MM.1S (cell line): Measurements from ENCODE around the gene TTPAL.

Experiments used
- EZH2 ChIP-seq: fragments of 300-600 bp; sonication (generic); optimal IDR thresholded peaks from 2 replicates; pipeline ENCODE3; 2017; ENCODE audit warnings: low read depth, mild to moderate bottlenecking, antibody characterized with exemption, low read length, mixed read lengths
- EZH2phosphoT487 ChIP-seq: fragments of 300-600 bp; sonication (generic); IDR thresholded peaks from 2 replicates; pipeline ENCODE4 v1.6.1; 2018; ENCODE audit warnings: antibody characterized with exemption, low read length
- TF ChIP-seq, protein P1 (sequence below): fragments of 300-600 bp; sonication (generic); IDR thresholded peaks from 2 replicates; pipeline ENCODE4 v1.5.1; 2016; ENCODE audit warnings: antibody characterized with exemption, low read length, mixed read lengths

DNA sequence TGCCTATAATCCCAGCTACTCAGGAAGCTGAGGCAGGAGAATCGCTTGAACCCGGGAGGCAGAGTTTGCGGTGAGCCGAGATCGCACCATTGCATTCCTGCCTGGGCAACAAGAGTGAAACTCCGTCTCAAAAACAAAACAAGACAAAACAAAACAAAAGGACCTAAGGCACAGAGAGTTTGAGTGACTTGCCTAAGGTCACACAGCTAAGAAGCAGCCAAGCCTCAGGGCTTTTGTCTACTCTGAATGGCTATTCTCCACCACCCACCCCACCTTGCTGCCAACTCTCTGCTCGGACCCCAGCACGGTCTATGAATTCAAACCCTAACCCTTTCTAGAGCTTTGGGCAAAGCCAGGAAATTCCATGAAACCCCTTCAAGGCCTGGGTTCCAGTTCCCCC lies 19.1 kb upstream of the TTPAL start:
- TF ChIP-seq EZH2phosphoT487 (no peak), EZH2 (no peak)
- TF ChIP-seq, protein P1, sequence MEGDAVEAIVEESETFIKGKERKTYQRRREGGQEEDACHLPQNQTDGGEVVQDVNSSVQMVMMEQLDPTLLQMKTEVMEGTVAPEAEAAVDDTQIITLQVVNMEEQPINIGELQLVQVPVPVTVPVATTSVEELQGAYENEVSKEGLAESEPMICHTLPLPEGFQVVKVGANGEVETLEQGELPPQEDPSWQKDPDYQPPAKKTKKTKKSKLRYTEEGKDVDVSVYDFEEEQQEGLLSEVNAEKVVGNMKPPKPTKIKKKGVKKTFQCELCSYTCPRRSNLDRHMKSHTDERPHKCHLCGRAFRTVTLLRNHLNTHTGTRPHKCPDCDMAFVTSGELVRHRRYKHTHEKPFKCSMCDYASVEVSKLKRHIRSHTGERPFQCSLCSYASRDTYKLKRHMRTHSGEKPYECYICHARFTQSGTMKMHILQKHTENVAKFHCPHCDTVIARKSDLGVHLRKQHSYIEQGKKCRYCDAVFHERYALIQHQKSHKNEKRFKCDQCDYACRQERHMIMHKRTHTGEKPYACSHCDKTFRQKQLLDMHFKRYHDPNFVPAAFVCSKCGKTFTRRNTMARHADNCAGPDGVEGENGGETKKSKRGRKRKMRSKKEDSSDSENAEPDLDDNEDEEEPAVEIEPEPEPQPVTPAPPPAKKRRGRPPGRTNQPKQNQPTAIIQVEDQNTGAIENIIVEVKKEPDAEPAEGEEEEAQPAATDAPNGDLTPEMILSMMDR = no peak
